ENCODE data around the gene ACO1.

- no peak for TF ChIP-seq POLR2AphosphoS5 (IDR thresholded peaks at IDR 0.05; ENCODE audit: low read depth, low read length)
- TF ChIP-seq POLR2A (IDR thresholded peaks at IDR 0.05; ENCODE audit: low read depth, low read length), result no peak
- no peak for TF ChIP-seq TAF1 (IDR thresholded peaks at IDR 0.05; ENCODE audit: low read depth, low read length)
- no peak for TF ChIP-seq PAX5 (IDR thresholded peaks at IDR 0.05; ENCODE audit: insufficient read depth, low read length, severe bottlenecking)
These were observed 25.0 kb upstream of the ACO1 start for GRCh38 chr9:32359452-32359851.
